Stimulated activated CD8-positive, alpha-beta memory T cell treated with anti-CD3 and anti-CD28 coated beads, Interleukin-12 subunit alpha, Interleukin-12 subunit beta, amount 100 ng/mL, for 24 hours (primary cell): ENCODE data around the gene TRIM31.
A peak's percentile ranks its signal among the peaks of the same experiment; 100 is the strongest.

ENCODE experiments used
- DNase-seq: peaks from one replicate; pipeline ENCODE4 v3.0.0-alpha.2; 2020; ENCODE audit errors: extremely low read depth

TRIM31 gene

GRCh38 chr6:30075790-30076732, 36.8 kb downstream of the TRIM31 start:
- DNase-seq, result no peak

- DNase-seq, result no peak
Measured at GRCh38 chr6:30075094-30075789, 37.6 kb downstream of the TRIM31 start, which contains the start of gene RNF39. TSS of gene RNF39 (minus strand) at chr6:30075769. CDS start at chr6:30075585, 184 bp downstream.

GRCh38 chr6:30074331-30075093, 38.4 kb downstream of the TRIM31 start:
- no peak for DNase-seq

GRCh38 chr6:30073489-30074235, 39.2 kb downstream of the TRIM31 start:
- DNase-seq, result no peak

GRCh38 chr6:30071858-30072257, 41.0 kb downstream of the TRIM31 start:
- DNase-seq, result no peak

GRCh38 chr6:30071081-30071818, 41.6 kb downstream of the TRIM31 start:
- DNase-seq, result no peak

GRCh38 chr6:30067460-30068139, 45.3 kb downstream of the TRIM31 start:
- no peak for DNase-seq

- DNase-seq, result peak; percentile 99
Measured at GRCh38 chr6:30066577-30067459, 46.1 kb downstream of the TRIM31 start, which contains the start of gene PPP1R11. TSS of gene PPP1R11 (plus strand) at chr6:30067198. CDS start at chr6:30067411, 213 bp downstream.

GRCh38 chr6:30066082-30066481, 46.8 kb downstream of the TRIM31 start:
- no peak for DNase-seq

GRCh38 chr6:30063315-30063714, 49.6 kb downstream of the TRIM31 start:
- DNase-seq, result no peak

- DNase-seq, result no peak
Measured at GRCh38 chr6:30062471-30063178, 50.3 kb downstream of the TRIM31 start.

- DNase-seq, result no peak
Measured at GRCh38 chr6:30061858-30062458, 50.9 kb downstream of the TRIM31 start.

- DNase-seq, result peak; percentile 67
Measured at GRCh38 chr6:30061092-30061857, 51.6 kb downstream of the TRIM31 start, which contains the start of gene POLR1H. TSS of gene POLR1H (plus strand) at chr6:30061265. CDS start at chr6:30061525, 260 bp downstream.

GRCh38 chr6:30060606-30061091, 52.2 kb downstream of the TRIM31 start:
- no peak for DNase-seq

GRCh38 chr6:30055513-30055912, 57.4 kb downstream of the TRIM31 start:
- DNase-seq, result no peak

- DNase-seq, result no peak
Measured at GRCh38 chr6:30053682-30054081, 59.2 kb downstream of the TRIM31 start.
